ENCODE results near the gene BBIP1.
"Not testable (repeated sequence)": the region's sequence is repeated elsewhere in the genome, so short reads cannot be mapped to it uniquely, and the experiment has no call there.

Gene BBIP1

GRCh38 chr10:110919971-110920881, 1.2 kb upstream of the BBIP1 start:
- DNase-seq, result peak in 1 of 4 experiments; percentile 4

- DNase-seq, result peak; percentile 90 to 98 (median 96)
Observed at GRCh38 chr10:110919349-110919931, 460 bp upstream of the BBIP1 start, which contains the start of gene SHOC2. SHOC2 (plus strand) TSS chr10:110919604; CDS start chr10:110964359, 44,755 bp downstream.

GRCh38 chr10:110918269-110918642, 724 bp downstream of the BBIP1 start:
- DNase-seq, result peak in 3 of 4 experiments; percentile 62 to 75 (median 69)

GRCh38 chr10:110916554-110917346, 2.2 kb downstream of the BBIP1 start:
- DNase-seq, result no peak

- DNase-seq, result not testable (repeated sequence)
Observed at GRCh38 chr10:110915600-110915999, 3.4 kb downstream of the BBIP1 start.

- no peak for DNase-seq
Observed at GRCh38 chr10:110915035-110915434, 3.9 kb downstream of the BBIP1 start.

- no peak for DNase-seq
Observed at GRCh38 chr10:110914431-110914830, 4.5 kb downstream of the BBIP1 start.

GRCh38 chr10:110912374-110912773, 6.6 kb downstream of the BBIP1 start:
- no peak for DNase-seq

- DNase-seq, result no peak
Observed at GRCh38 chr10:110910138-110910537, 8.8 kb downstream of the BBIP1 start.

GRCh38 chr10:110903280-110904278, 15.4 kb downstream of the BBIP1 start:
- DNase-seq, result no peak

- no peak for DNase-seq
Observed at GRCh38 chr10:110901954-110902819, 16.8 kb downstream of the BBIP1 start.

GRCh38 chr10:110900983-110901382, 18.0 kb downstream of the BBIP1 start:
- no peak for DNase-seq

GRCh38 chr10:110898391-110898790, 20.6 kb downstream of the BBIP1 start:
- DNase-seq, result no peak

- no peak for DNase-seq
Observed at GRCh38 chr10:110897184-110897583, 21.8 kb downstream of the BBIP1 start.

GRCh38 chr10:110893559-110894179, 25.3 kb downstream of the BBIP1 start:
- DNase-seq, result no peak

- DNase-seq, result no peak
Observed at GRCh38 chr10:110892602-110893288, 26.2 kb downstream of the BBIP1 start.

GRCh38 chr10:110887560-110887959, 31.4 kb downstream of the BBIP1 start:
- no peak for DNase-seq

- no peak for DNase-seq
Observed at GRCh38 chr10:110885932-110886674, 32.9 kb downstream of the BBIP1 start.

GRCh38 chr10:110883924-110884323, 35.1 kb downstream of the BBIP1 start:
- no peak for DNase-seq

Measured in activated CD4-positive, CD25-positive, alpha-beta regulatory T cell (primary cell).